ENCODE results near the gene VWDE. TPM values are rescaled to one million over a fixed set of nuclear protein-coding genes. Genes with fewer than 3 reads are reported as not detected.

VWDE gene
- total and polyA plus RNA-seq, 7 donors = 0.05 TPM; not detected in 6

- no peaks in the 10 kb centered on the region for H3K9me3 ChIP-seq
- ATAC-seq (no peak), DNase-seq (no peak)
- H3K4me1 ChIP-seq = no peaks in the 10 kb centered on the region
- H3K27ac ChIP-seq = no peak overlapping the region
- H3K36me3 ChIP-seq (ENCODE audit: insufficient read depth in 1 of 2, low read depth in 1 of 2) = no peaks in the 10 kb centered on the region
- no peak overlapping the region for H3K4me3 ChIP-seq
- WGBS, 3 donors = 67 to 94% (median 79%) methylated on average over 4 of the region's 4 CpGs
- intact Hi-C loops (cut with DNase I) = no loop called here
- peaks cover 0 to 1% (median 0%) of the 10 kb centered on the region in 3 donors for H3K27me3 ChIP-seq (ENCODE audit: insufficient read depth in 3 of 3, low read length in 2 of 3)
- TF ChIP-seq, protein P1, sequence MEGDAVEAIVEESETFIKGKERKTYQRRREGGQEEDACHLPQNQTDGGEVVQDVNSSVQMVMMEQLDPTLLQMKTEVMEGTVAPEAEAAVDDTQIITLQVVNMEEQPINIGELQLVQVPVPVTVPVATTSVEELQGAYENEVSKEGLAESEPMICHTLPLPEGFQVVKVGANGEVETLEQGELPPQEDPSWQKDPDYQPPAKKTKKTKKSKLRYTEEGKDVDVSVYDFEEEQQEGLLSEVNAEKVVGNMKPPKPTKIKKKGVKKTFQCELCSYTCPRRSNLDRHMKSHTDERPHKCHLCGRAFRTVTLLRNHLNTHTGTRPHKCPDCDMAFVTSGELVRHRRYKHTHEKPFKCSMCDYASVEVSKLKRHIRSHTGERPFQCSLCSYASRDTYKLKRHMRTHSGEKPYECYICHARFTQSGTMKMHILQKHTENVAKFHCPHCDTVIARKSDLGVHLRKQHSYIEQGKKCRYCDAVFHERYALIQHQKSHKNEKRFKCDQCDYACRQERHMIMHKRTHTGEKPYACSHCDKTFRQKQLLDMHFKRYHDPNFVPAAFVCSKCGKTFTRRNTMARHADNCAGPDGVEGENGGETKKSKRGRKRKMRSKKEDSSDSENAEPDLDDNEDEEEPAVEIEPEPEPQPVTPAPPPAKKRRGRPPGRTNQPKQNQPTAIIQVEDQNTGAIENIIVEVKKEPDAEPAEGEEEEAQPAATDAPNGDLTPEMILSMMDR (IDR thresholded peaks at IDR 0.05) = no peak
Measured at GRCh38 chr7:12300415-12300814, 103.2 kb downstream of the VWDE start.

DNA sequence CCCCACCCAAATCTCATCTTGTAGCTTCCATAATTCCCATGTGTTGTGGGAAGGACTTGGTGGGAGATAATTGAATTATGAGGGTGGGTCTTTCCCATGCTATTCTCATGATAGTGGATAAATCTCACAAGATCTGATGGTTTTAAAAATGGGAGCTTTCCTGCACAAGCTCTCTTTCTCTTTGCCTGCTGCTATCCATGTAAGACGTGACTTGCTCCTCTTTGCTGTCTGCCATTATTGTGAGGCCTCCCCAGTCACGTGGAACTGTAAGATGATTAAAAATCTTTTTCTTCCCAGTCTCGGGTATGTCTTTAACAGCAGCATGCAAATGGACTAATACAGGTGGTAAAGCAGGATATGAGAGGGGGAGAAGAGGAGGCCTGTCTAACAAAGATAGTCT is 104.3 kb downstream of the VWDE start:
- Histone ChIP-seq H3K9me3 (no peaks in the 10 kb centered on the region), H3K36me3 (ENCODE audit: insufficient read depth in 1 of 2, low read depth in 1 of 2) (no peaks in the 10 kb centered on the region), H3K27ac (no peak overlapping the region), H3K4me3 (no peak overlapping the region), H3K27me3 (ENCODE audit: insufficient read depth in 3 of 3, low read length in 2 of 3) (peaks cover 0 to 1% (median 0%) of the 10 kb centered on the region in 3 donors), H3K4me1 (no peaks in the 10 kb centered on the region)
- no peak for ATAC-seq
- 75 to 82% (median 81%) methylated on average over 3 of the region's 3 CpGs for WGBS, 3 donors
- intact Hi-C loops (cut with DNase I) = no loop called here
- TF ChIP-seq, protein P1 (IDR thresholded peaks at IDR 0.05) = no peak
- DNase-seq = no peak

DNA sequence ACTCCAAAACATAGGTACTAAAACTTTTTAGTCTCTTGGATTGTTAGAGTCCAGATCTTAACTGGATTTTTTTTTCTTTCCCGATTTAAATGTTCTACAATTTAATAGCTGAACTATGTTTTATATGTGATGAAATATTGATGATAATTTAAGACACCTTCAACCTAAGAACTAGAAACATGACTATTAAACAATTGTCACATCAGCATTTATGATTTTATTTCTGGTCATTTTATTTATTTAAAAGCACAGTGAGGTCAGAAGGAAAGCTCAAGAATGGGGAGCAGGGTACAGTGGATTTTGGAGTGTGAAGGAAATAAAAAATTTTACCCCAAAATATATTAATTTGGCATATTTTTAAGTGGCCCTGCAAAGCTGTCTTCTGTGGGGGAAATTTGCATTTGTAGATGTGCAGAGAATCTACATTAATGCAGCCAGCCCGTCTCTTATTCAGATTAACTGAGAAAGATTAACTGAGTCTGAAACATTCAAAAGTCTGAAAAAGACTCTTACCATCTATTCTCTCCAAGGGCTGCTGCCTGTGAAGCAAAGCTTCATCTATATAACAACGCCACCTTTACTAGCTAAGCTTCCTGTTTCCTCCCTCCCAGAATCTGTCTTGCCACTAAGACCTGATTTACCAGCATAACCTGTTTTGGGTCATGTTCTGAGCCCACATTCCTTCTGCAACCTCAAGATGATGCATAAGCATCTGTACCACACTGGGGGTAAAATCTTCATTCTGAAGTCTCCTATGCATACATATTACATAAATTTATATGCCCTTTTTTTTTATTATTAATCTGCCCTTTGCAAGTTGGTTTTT is 106.2 kb downstream of the VWDE start:
- no peak overlapping the region for H3K4me3 ChIP-seq
- no peaks in the 10 kb centered on the region for H3K9me3 ChIP-seq
- TF ChIP-seq, protein P1 (IDR thresholded peaks at IDR 0.05) = no peak
- H3K27ac ChIP-seq = no peak overlapping the region
- no peaks in the 10 kb centered on the region for H3K36me3 ChIP-seq (ENCODE audit: insufficient read depth in 1 of 2, low read depth in 1 of 2)
- H3K4me1 ChIP-seq = no peaks in the 10 kb centered on the region
- DNase-seq (no peak), ATAC-seq (no peak)
- 75 to 86% (median 82%) methylated on average over 3 of the region's 3 CpGs for WGBS, 3 donors
- intact Hi-C loops (cut with DNase I) = no loop called here
- H3K27me3 ChIP-seq (ENCODE audit: insufficient read depth in 3 of 3, low read length in 2 of 3) = peaks cover 0 to 1% (median 0%) of the 10 kb centered on the region in 3 donors

- no peak overlapping the region for H3K27ac ChIP-seq
- H3K9me3 ChIP-seq = no peaks in the 10 kb centered on the region
- H3K4me1 ChIP-seq = no peaks in the 10 kb centered on the region
- peaks cover 0 to 1% (median 0%) of the 10 kb centered on the region in 3 donors for H3K27me3 ChIP-seq (ENCODE audit: insufficient read depth in 3 of 3, low read length in 2 of 3)
- intact Hi-C loops (cut with DNase I) = no loop called here
- WGBS, 3 donors = 51 to 55% (median 52%) methylated on average over 7 of the region's 7 CpGs
- no peak for DNase-seq
- no peak overlapping the region for H3K4me3 ChIP-seq
- no peaks in the 10 kb centered on the region for H3K36me3 ChIP-seq (ENCODE audit: insufficient read depth in 1 of 2, low read depth in 1 of 2)
- ATAC-seq = no peak
- TF ChIP-seq, protein P1 (IDR thresholded peaks at IDR 0.05) = no peak
Measured at GRCh38 chr7:12296051-12296570, 107.6 kb downstream of the VWDE start.
